Vagina (tissue), 2 donors: Measurements from ENCODE around the gene ARX. TPM values are rescaled to one million over a fixed set of nuclear protein-coding genes. Genes with fewer than 3 reads are reported as not detected.

Source experiments
- DNase-seq, 2 donors: peaks; one replicate each; pipeline ENCODE4 v3.0.0-alpha.2; 2017; ENCODE audit errors: extremely low spot score in 2 of 2
- H3K27ac ChIP-seq: fragments of 200-600 bp; sonication (generic); one replicate; pipeline ENCODE4 v1.5.1; 2019
- H3K27me3 ChIP-seq: fragments of 200-600 bp; sonication (generic); one replicate; pipeline ENCODE4 v1.5.1; 2019
- H3K36me3 ChIP-seq, 2 donors: fragments of 200-600 bp; sonication (generic); one replicate each; pipeline ENCODE4 v1.5.1; 2017 to 2019
- H3K4me1 ChIP-seq: fragments of 200-600 bp; sonication (generic); one replicate; pipeline ENCODE4 v1.5.1; 2019
- H3K4me3 ChIP-seq, 2 donors: fragments of 200-600 bp; sonication (generic); 1 replicate in 1 of 2; 2 replicates in 1 of 2; pipeline ENCODE4 v1.5.1; 2016 to 2019
- H3K9me3 ChIP-seq: fragments of 200-600 bp; sonication (generic); one replicate; pipeline ENCODE4 v1.5.1; 2019
- CTCF ChIP-seq, 3 experiments: fragments of 450-650 bp in 2 of 3; fragments of 200-600 bp in 1 of 3; sonication (generic) in 1 of 3; IDR thresholded peaks; one replicate each; pipeline ENCODE4 v1.5.1; 2017 to 2019; ENCODE audit warnings: antibody characterized with exemption in 3 of 3, mild to moderate bottlenecking in 2 of 3, moderate library complexity in 2 of 3
- POLR2A ChIP-seq, 2 donors: fragments of 450-650 bp; IDR thresholded peaks; one replicate each; pipeline ENCODE4 v1.6.1; 2017; ENCODE audit warnings: antibody characterized with exemption in 2 of 2, mild to moderate bottlenecking in 2 of 2, moderate library complexity in 2 of 2
- POLR2AphosphoS5 ChIP-seq, 2 donors: sonication (generic); formaldehyde crosslinking; IDR thresholded peaks; one replicate each; pipeline ENCODE4 v1.9.0; 2017; ENCODE audit warnings: antibody characterized with exemption in 2 of 2, mild to moderate bottlenecking in 2 of 2, low read depth in 1 of 2; ENCODE audit not compliant: insufficient read depth in 1 of 2
- intact Hi-C: fragments of 100-400 bp; cut with DNase I; formaldehyde crosslinking; loops from one replicate; pipeline ENCODE4 v1.15.1; 2023
- total RNA-seq: library from RNA; depleted of rRNA; stranded (reverse); fragments of >200 nt; gene quantifications from one replicate; pipeline ENCODE4 v1.2.3, GENCODE V29; 2016

The ARX gene
- total RNA-seq, 1 donor from 2014 or later, result not detected

DNA sequence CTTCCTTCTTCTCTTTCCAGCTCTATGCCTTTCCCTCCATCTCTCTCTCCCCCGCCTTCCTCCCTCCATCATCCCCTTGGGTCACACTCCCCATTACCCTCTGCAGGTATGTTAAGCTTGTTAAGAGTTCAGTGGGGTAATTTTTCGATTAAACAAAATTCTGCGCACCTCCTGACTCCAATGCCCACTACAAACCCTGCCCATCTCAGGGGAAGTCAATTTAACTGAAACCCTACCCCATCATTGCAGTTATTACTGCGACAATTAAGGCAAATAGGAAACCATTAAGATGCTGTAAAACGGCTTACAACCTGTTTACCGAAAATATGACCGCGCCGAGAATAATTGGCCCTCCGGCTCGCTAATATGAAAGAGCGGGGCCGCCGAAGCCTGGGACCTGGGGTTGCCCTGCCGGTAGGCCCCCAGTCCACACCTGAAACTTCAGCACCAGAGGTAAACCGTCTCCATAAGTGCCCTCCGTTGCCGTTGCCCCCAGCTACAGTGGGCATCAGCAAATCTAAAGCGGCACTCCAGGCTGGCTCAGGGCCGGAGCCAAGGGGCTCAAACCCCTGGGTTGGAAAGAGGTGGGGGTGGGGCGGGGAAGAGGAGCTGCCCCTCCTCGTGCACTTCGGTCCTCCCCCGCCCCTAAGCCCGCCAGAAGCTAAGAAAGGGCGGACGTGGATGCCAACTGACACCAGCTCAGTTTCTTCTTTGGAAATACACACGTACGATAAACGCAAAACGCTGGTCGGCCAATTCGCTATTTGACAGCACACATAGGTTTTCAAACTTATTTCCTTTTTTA is 4.8 kb downstream of the ARX start:
- DNase-seq, result no peak
- H3K9me3 ChIP-seq, result no peaks in the 10 kb centered on the region

DNA sequence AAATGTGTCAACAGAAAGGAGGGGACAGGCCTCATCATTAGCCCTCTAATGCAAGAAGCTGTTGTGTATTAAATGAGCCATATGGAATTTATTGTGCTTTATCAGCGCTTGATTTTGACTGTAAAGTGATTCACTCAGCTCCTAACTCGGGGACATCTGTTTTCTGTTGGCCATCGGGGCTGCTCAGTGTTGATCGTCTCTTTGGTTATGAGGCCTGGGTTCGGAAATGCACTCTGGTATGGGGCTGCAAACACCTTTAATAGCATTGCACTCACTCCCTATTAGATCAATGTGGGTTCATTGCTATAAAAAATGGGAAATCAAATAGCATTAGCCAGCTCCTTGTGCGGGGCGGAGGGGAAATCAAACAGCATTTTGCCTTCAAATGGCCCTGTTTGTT is 6.4 kb downstream of the ARX start:
- TF ChIP-seq POLR2AphosphoS5 (IDR thresholded peaks at IDR 0.05; ENCODE audit: insufficient read depth in 1 of 2, low read depth in 1 of 2) (no peak), CTCF (IDR thresholded peaks at IDR 0.05) (no peak), POLR2A (IDR thresholded peaks at IDR 0.05) (no peak)
- H3K4me3 ChIP-seq, result no peak overlapping the region
- H3K9me3 ChIP-seq, result no peaks in the 10 kb centered on the region
- no peaks in the 10 kb centered on the region for H3K36me3 ChIP-seq
- H3K27me3 ChIP-seq, result peaks cover 4% of the 10 kb centered on the region
- no peak overlapping the region for H3K27ac ChIP-seq
- intact Hi-C loops, result no loop called here
- H3K4me1 ChIP-seq, result peaks cover 19% of the 10 kb centered on the region
- no peak for DNase-seq

More for the DNA sequence above, 4.8 kb downstream of the ARX start:
- TF ChIP-seq CTCF (IDR thresholded peaks at IDR 0.05), result no peak
- TF ChIP-seq POLR2AphosphoS5 (IDR thresholded peaks at IDR 0.05; ENCODE audit: insufficient read depth in 1 of 2, low read depth in 1 of 2), result no peak
- no peak for TF ChIP-seq POLR2A (IDR thresholded peaks at IDR 0.05)
- Histone ChIP-seq H3K4me3 (no peak overlapping the region), H3K36me3 (no peaks in the 10 kb centered on the region), H3K27me3 (no peaks in the 10 kb centered on the region), H3K27ac (no peak overlapping the region), H3K4me1 (peaks cover 5% of the 10 kb centered on the region)
- intact Hi-C loops, result no loop called here

DNA sequence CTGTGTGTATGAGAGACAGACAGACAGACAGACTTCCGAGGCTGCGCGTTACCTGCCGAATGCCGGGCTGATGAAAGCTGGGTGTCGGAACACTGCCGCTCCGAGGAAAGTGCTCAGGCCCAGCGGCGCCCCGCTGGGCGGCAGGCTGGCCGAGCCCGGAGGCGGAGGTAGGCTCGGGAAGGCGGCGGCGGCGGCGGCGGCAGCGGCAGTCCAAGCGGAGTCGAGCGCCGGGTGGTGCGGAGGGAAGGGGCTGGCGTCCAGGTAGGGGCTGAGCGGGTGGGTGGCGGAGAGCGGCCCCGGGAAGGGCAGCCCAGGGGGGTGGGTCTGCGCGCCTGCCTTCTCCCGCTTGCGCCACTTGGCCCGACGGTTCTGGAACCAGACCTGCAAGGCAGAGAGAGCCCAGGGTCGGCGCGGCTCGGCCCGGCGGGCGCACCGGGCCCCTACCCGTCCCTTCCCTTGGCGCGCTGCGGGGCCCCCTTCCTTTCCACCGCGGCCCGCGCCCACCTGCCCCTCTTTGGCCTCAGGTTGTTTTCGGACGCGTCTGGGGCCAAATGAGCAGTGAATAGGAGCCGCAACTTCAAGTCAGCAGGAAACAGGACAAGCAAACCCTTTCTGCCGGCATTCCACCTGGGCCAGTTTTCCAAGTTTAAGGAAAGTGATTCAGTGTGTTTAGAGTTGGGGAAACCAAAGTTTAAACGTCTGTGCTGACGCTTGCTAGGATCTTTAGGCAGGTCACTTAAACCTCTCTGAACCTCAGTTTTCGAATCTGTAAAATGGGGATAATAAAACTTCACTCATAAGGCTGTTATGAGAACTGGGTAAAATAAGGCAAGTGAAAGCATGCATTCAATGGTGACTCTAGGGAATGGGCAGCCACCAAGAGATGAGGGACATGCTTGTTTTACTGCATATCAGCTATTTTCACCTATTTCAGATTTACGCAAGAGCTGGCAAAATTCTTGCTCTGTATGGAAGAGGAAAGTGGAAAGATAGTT is 8.4 kb downstream of the ARX start:
- intact Hi-C loops, result no loop called here
- DNase-seq, result no peak
- H3K4me1 ChIP-seq, result peaks cover 14% of the 10 kb centered on the region

GRCh38 chrX:25006586-25007058 is 9.1 kb downstream of the ARX start:
- Histone ChIP-seq H3K27me3 (peaks cover 4% of the 10 kb centered on the region), H3K4me1 (peaks cover 14% of the 10 kb centered on the region), H3K27ac (no peak overlapping the region), H3K9me3 (no peaks in the 10 kb centered on the region), H3K4me3 (no peak overlapping the region), H3K36me3 (no peaks in the 10 kb centered on the region)
- no peak for DNase-seq
- TF ChIP-seq POLR2A (IDR thresholded peaks at IDR 0.05), result no peak
- no peak for TF ChIP-seq POLR2AphosphoS5 (IDR thresholded peaks at IDR 0.05; ENCODE audit: insufficient read depth in 1 of 2, low read depth in 1 of 2)
- TF ChIP-seq CTCF (IDR thresholded peaks at IDR 0.05), result no peak
- intact Hi-C loops, result no loop called here

More for the DNA sequence above, 8.4 kb downstream of the ARX start:
- no peaks in the 10 kb centered on the region for H3K36me3 ChIP-seq
- TF ChIP-seq POLR2AphosphoS5 (IDR thresholded peaks at IDR 0.05; ENCODE audit: insufficient read depth in 1 of 2, low read depth in 1 of 2) (no peak), CTCF (IDR thresholded peaks at IDR 0.05) (no peak), POLR2A (IDR thresholded peaks at IDR 0.05) (no peak)
- H3K4me3 ChIP-seq, result no peak overlapping the region
- H3K27me3 ChIP-seq, result peaks cover 4% of the 10 kb centered on the region
- no peaks in the 10 kb centered on the region for H3K9me3 ChIP-seq
- no peak overlapping the region for H3K27ac ChIP-seq
